Nephron (organoid): ENCODE data around the gene PSEN1.
A peak's percentile ranks its signal among the peaks of the same experiment; 100 is the strongest.
"Not testable (repeated sequence)": the region's sequence is repeated elsewhere in the genome, so short reads cannot be mapped to it uniquely, and the experiment has no call there.

Experiments
- H3K27ac Mint-ChIP-seq, 3 experiments: 2 replicates each; pipeline ENCODE4 v1.8.0; 2020; ENCODE audit warnings: mixed read lengths in 3 of 3, mild to moderate bottlenecking in 2 of 3, moderate library complexity in 1 of 3
- H3K27me3 Mint-ChIP-seq: 2 replicates; pipeline ENCODE4 v1.8.0; 2021; ENCODE audit warnings: low read depth, mild to moderate bottlenecking, moderate library complexity, mixed read lengths
- H3K36me3 Mint-ChIP-seq: 2 replicates; pipeline ENCODE4 v1.8.0; 2020; ENCODE audit warnings: low read depth, mixed read lengths
- H3K4me1 Mint-ChIP-seq: 2 replicates; pipeline ENCODE4 v1.8.0; 2020; ENCODE audit warnings: mixed read lengths
- H3K4me3 Mint-ChIP-seq, 3 experiments: 2 replicates each; pipeline ENCODE4 v1.8.0; 2020; ENCODE audit warnings: mild to moderate bottlenecking in 3 of 3, mixed read lengths in 3 of 3, moderate library complexity in 2 of 3
- H3K9me3 Mint-ChIP-seq: 2 replicates; pipeline ENCODE4 v1.8.0; 2020; ENCODE audit warnings: mixed read lengths
- CTCF ChIP-seq, 3 experiments: fragments of 200-600 bp; sonication (generic); IDR thresholded peaks; one replicate each; pipeline ENCODE4 v1.5.0; 2021; ENCODE audit warnings: antibody characterized with exemption in 3 of 3; ENCODE audit not compliant: unreplicated experiment in 3 of 3

PSEN1 gene

GRCh38 chr14:73173092-73173735 is 36.9 kb downstream of the PSEN1 start:
- Mint-ChIP-seq H3K4me1 (no peaks in the 10 kb centered on the region), H3K27ac (no peak overlapping the region), H3K9me3 (no peaks in the 10 kb centered on the region), H3K4me3 (no peak overlapping the region), H3K36me3 (peaks cover 72% of the 10 kb centered on the region), H3K27me3 (no peaks in the 10 kb centered on the region)
- peak; percentile 50 to 61 (median 51) for TF ChIP-seq CTCF (IDR thresholded peaks at IDR 0.05; ENCODE audit: unreplicated experiment in 3 of 3)

- no peak overlapping the region for H3K4me3 Mint-ChIP-seq
- peaks cover 73% of the 10 kb centered on the region for H3K36me3 Mint-ChIP-seq
- H3K4me1 Mint-ChIP-seq: no peaks in the 10 kb centered on the region
- H3K9me3 Mint-ChIP-seq: no peaks in the 10 kb centered on the region
- no peaks in the 10 kb centered on the region for H3K27me3 Mint-ChIP-seq
- no peak for TF ChIP-seq CTCF (IDR thresholded peaks at IDR 0.05; ENCODE audit: unreplicated experiment in 3 of 3)
- H3K27ac Mint-ChIP-seq: no peak overlapping the region
Observed at GRCh38 chr14:73176685-73177084, 40.4 kb downstream of the PSEN1 start.

GRCh38 chr14:73180385-73180805 is 44.1 kb downstream of the PSEN1 start:
- Mint-ChIP-seq H3K27me3 (no peaks in the 10 kb centered on the region), H3K9me3 (no peaks in the 10 kb centered on the region), H3K4me1 (no peaks in the 10 kb centered on the region), H3K4me3 (no peak overlapping the region), H3K36me3 (peaks cover 63% of the 10 kb centered on the region), H3K27ac (no peak overlapping the region)
- no peak for TF ChIP-seq CTCF (IDR thresholded peaks at IDR 0.05; ENCODE audit: unreplicated experiment in 3 of 3)

GRCh38 chr14:73180969-73181368 is 44.7 kb downstream of the PSEN1 start:
- not testable (repeated sequence) for H3K4me1 Mint-ChIP-seq, H3K27ac Mint-ChIP-seq, H3K27me3 Mint-ChIP-seq, H3K9me3 Mint-ChIP-seq, H3K4me3 Mint-ChIP-seq
- peaks cover 64% of the 10 kb centered on the region for H3K36me3 Mint-ChIP-seq

GRCh38 chr14:73188501-73188911 is 52.2 kb downstream of the PSEN1 start:
- Mint-ChIP-seq H3K4me1 (no peaks in the 10 kb centered on the region), H3K9me3 (no peaks in the 10 kb centered on the region)

GRCh38 chr14:73189651-73190050 is 53.3 kb downstream of the PSEN1 start:
- no peaks in the 10 kb centered on the region for H3K27me3 Mint-ChIP-seq
- H3K27ac Mint-ChIP-seq: no peak overlapping the region
- TF ChIP-seq CTCF (IDR thresholded peaks at IDR 0.05; ENCODE audit: unreplicated experiment in 3 of 3): no peak
- H3K36me3 Mint-ChIP-seq: peaks cover 69% of the 10 kb centered on the region
- H3K4me3 Mint-ChIP-seq: no peak overlapping the region
- no peaks in the 10 kb centered on the region for H3K9me3 Mint-ChIP-seq
- no peaks in the 10 kb centered on the region for H3K4me1 Mint-ChIP-seq

More at GRCh38 chr14:73188501-73188911, 52.2 kb downstream of the PSEN1 start:
- H3K27ac Mint-ChIP-seq: no peak overlapping the region
- peaks cover 61% of the 10 kb centered on the region for H3K36me3 Mint-ChIP-seq
- no peak for TF ChIP-seq CTCF (IDR thresholded peaks at IDR 0.05; ENCODE audit: unreplicated experiment in 3 of 3)
- H3K4me3 Mint-ChIP-seq: no peak overlapping the region
- H3K27me3 Mint-ChIP-seq: no peaks in the 10 kb centered on the region
